AG04450 (cell line): ENCODE data around the gene TUBA4B. TPM values are rescaled to one million over a fixed set of nuclear protein-coding genes. Genes with fewer than 3 reads are reported as not detected.
A peak's percentile ranks its signal among the peaks of the same experiment; 100 is the strongest.

ENCODE experiments used
- CTCF ChIA-PET: fragments of 300-600, 350-600 bp; formaldehyde crosslinking; extraction: SDS; loops from one replicate; lab custom pipeline; 2022; ENCODE audit warnings: antibody characterized with exemption, inconsistent platforms; lab: Charles Lee
- POLR2A ChIA-PET: fragments of 350-600 bp; formaldehyde crosslinking; extraction: SDS; loops from one replicate; lab custom pipeline; 2021; ENCODE audit warnings: antibody characterized with exemption, inconsistent platforms; lab: Yijun Ruan, JAX
- DNase-seq: peaks from one replicate; pipeline ENCODE4 v3.0.0-alpha.2; 2011; ENCODE audit warnings: low read depth, low spot score
- H3K27ac ChIP-seq: one replicate; pipeline ENCODE4 v1.5.1; 2012; ENCODE audit warnings: low read depth, low read length, control low read depth
- H3K27me3 ChIP-seq: one replicate; pipeline ENCODE4 v1.6.0; 2012; ENCODE audit warnings: low read length; ENCODE audit not compliant: control insufficient read depth, insufficient read depth
- H3K4me3 ChIP-seq: 2 replicates; pipeline ENCODE4 v1.5.1; 2011; ENCODE audit warnings: mild to moderate bottlenecking, low read depth, low read length, control low read depth
- H3K9me3 ChIP-seq: 2 replicates; pipeline ENCODE4 v1.5.1; 2012; ENCODE audit warnings: low read length; ENCODE audit not compliant: control insufficient read depth, insufficient read depth
- CTCF ChIP-seq: IDR thresholded peaks from 2 replicates; pipeline ENCODE4 v1.5.1; 2011; ENCODE audit warnings: low read depth, low read length, control low read depth, inconsistent platforms
- polyA plus RNA-seq: library from polyadenylated mRNA; depleted of rRNA; stranded (reverse); fragments of >200 nt; gene quantifications from 2 replicates; pipeline ENCODE4 v1.2.3, GENCODE V29; 2011

The TUBA4B gene
- polyA plus RNA-seq, 1 experiment = not detected

DNA sequence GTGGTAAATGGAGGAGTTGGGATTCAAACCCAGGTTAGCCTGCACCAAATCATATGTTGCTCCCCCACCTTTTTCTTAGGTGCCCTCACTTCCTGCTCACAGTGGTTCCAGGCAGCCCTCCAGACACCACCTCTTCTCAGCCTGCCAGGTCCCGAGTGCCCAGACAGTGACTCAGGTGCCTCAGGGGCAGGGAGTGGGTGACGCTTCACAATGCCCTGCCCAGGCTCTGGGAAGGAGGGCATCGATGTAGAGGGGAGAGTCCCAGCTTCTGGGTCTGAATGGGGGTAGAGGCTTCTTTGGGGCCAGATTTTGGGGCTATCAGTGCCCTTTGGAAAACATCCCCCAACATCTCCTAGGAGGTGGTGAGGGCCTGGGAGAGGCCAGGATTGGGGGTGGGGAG is 20.9 kb downstream of the TUBA4B start:
- POLR2A ChIA-PET = interaction anchor here (1.1 kb wide), 1 partner anchor 20 kb away, joined by 3 read pairs; the partner anchor contains the start of gene TUBA4A
- no peak for TF ChIP-seq CTCF
- Histone ChIP-seq H3K9me3 (no peaks in the 10 kb centered on the region), H3K4me3 (no peak overlapping the region), H3K27me3 (peaks cover 4% of the 10 kb centered on the region), H3K27ac (peak overlapping the region; percentile 68)
- CTCF ChIA-PET = interaction anchor here (1.2 to 1.6 kb wide), 4 partner anchors 18 to 114 kb away, joined by 3 to 9 read pairs (median 4); no protein-coding TSS in a partner anchor
- DNase-seq = no peak

GRCh38 chr2:219274361-219274921 is 21.4 kb downstream of the TUBA4B start:
- Histone ChIP-seq H3K4me3 (0 out of 2 replicates have a peak overlapping the region, but pooled peaks have one; percentile 13), H3K27ac (peak overlapping the region; percentile 68), H3K27me3 (peaks cover 4% of the 10 kb centered on the region), H3K9me3 (no peaks in the 10 kb centered on the region)
- peak; percentile 37 for DNase-seq
- CTCF ChIA-PET = interaction anchor here (1.2 to 1.6 kb wide), 4 partner anchors 18 to 115 kb away, joined by 3 to 9 read pairs (median 4); no protein-coding TSS in a partner anchor
- TF ChIP-seq CTCF = no peak
- POLR2A ChIA-PET = interaction anchor here (0.7 to 1.1 kb wide), 2 partner anchors 21 to 22 kb away, joined by 3 to 4 read pairs; partner anchors contain the start of genes TUBA4A and TUBA4B

GRCh38 chr2:219277703-219278654 is 24.9 kb downstream of the TUBA4B start:
- POLR2A ChIA-PET = interaction anchor here (0.6 to 2.9 kb wide), 13 partner anchors 12 to 206 kb away, joined by 3 to 11 read pairs (median 6); partner anchors contain the start of genes ANKZF1, ATG9A, DNPEP and GLB1L
- no peaks in the 10 kb centered on the region for H3K27me3 ChIP-seq
- peak; percentile 98 for TF ChIP-seq CTCF
- no peaks in the 10 kb centered on the region for H3K9me3 ChIP-seq
- peak; percentile 27 for DNase-seq
- CTCF ChIA-PET = interaction anchor here (0.6 to 9.0 kb wide), 32 partner anchors 11 to 896 kb away, joined by 3 to 115 read pairs (median 6); partner anchors contain the start of genes ANKZF1, ATG9A, GLB1L and SLC23A3
- H3K4me3 ChIP-seq = no peak overlapping the region
- peak overlapping the region; percentile 90 for H3K27ac ChIP-seq

- no peak for DNase-seq
- no peak overlapping the region for H3K4me3 ChIP-seq
- ChIA-PET POLR2A (interaction anchor here (0.6 to 2.9 kb wide), 14 partner anchors 11 to 205 kb away, joined by 3 to 11 read pairs (median 6); partner anchors contain the start of genes ABCB6, ANKZF1, ATG9A and DNPEP), CTCF (interaction anchor here (0.6 to 9.0 kb wide), 14 partner anchors 12 to 119 kb away, joined by 3 to 115 read pairs (median 18); partner anchors contain the start of genes ANKZF1, ATG9A, GLB1L and STK16)
- no peaks in the 10 kb centered on the region for H3K27me3 ChIP-seq
- no peaks in the 10 kb centered on the region for H3K9me3 ChIP-seq
- peak overlapping the region; percentile 90 for H3K27ac ChIP-seq
- no peak for TF ChIP-seq CTCF
Measured at GRCh38 chr2:219278655-219279150, 25.7 kb downstream of the TUBA4B start.
